A549 (cell line): ENCODE data around the gene NAP1L4. TPM values are rescaled to one million over a fixed set of nuclear protein-coding genes. Genes with fewer than 3 reads are reported as not detected.
A peak's percentile ranks its signal among the peaks of the same experiment; 100 is the strongest.

ENCODE experiments used
- ATAC-seq, 2 experiments: fragments of 200-7000 bp in 1 of 2; fragments of >200 bp in 1 of 2; cut with Nextera tagmentation in 1 of 2; cut with Tn5 transposase in 1 of 2; 3 replicates each; pipeline versions ENCODE4 v1.8.0 to v1.9.1; 2018 to 2020; ENCODE audit warnings: mild to moderate bottlenecking in 1 of 2, moderate library complexity in 1 of 2
- CTCF ChIA-PET: fragments of 300-600 bp; sonication (Branson Sonifier 250); formaldehyde crosslinking; extraction: SDS; loops from one replicate; lab custom pipeline; 2021; ENCODE audit warnings: antibody characterized with exemption, inconsistent platforms; lab: Yijun Ruan, JAX
- POLR2A ChIA-PET: fragments of 350-600 bp; formaldehyde crosslinking; extraction: SDS; loops from one replicate; lab custom pipeline; 2021; ENCODE audit warnings: antibody characterized with exemption, inconsistent platforms; lab: Yijun Ruan, JAX
- DNase-seq, 2 experiments: peaks; one replicate each; pipeline versions ENCODE4 v3.0.0 to v3.0.0-alpha.2; 2011 to 2016; ENCODE audit warnings: low read depth in 1 of 2, low spot score in 1 of 2
- FAIRE-seq: peaks from 2 replicates; lab custom pipeline; 2011; peaks lifted over from hg19 to GRCh38; lab: Jason Lieb, UNC
- H3K27ac ChIP-seq, 2 experiments: fragments of >200 bp; sonication (Bioruptor Twin); formaldehyde crosslinking; 3 replicates each; pipeline ENCODE4 v1.5.1; 2016 to 2017
- H3K4me1 ChIP-seq: fragments of >200 bp; sonication (Bioruptor Twin); formaldehyde crosslinking; 3 replicates; pipeline ENCODE4 v1.6.1; 2016
- H3K4me2 ChIP-seq: fragments of >200 bp; sonication (Bioruptor Twin); formaldehyde crosslinking; 3 replicates; pipeline ENCODE4 v1.6.1; 2016
- H3K4me3 ChIP-seq: fragments of >200 bp; sonication (Bioruptor Twin); formaldehyde crosslinking; 3 replicates; pipeline ENCODE4 v1.5.1; 2016
- H3K9me3 ChIP-seq: fragments of >200 bp; sonication (Bioruptor Twin); formaldehyde crosslinking; 3 replicates; pipeline ENCODE4 v1.6.1; 2016
- BCL3 ChIP-seq: fragments of >200 bp; sonication (Bioruptor Twin); formaldehyde crosslinking; IDR thresholded peaks from 3 replicates; pipeline ENCODE4 v1.6.1; 2016
- BHLHE40 ChIP-seq: IDR thresholded peaks from 2 replicates; pipeline ENCODE4 v1.6.1; 2012; ENCODE audit warnings: low read depth, low read length, inconsistent platforms
- CTCF ChIP-seq: fragments of >200 bp; sonication (Bioruptor Twin); formaldehyde crosslinking; IDR thresholded peaks from 3 replicates; pipeline ENCODE4 v1.5.1; 2016
- EHF ChIP-seq: fragments of 250-450 bp; sonication (Bioruptor Pico); IDR thresholded peaks from 2 replicates; pipeline ENCODE4 v1.5.0; 2020; ENCODE audit warnings: mild to moderate bottlenecking
- EP300 ChIP-seq, 2 experiments: fragments of >200 bp; sonication (Bioruptor Twin); formaldehyde crosslinking; IDR thresholded peaks; 2 replicates in 1 of 2; 3 replicates in 1 of 2; pipeline ENCODE4 v1.6.1; 2016 to 2017
- FOSB ChIP-seq: fragments of 250-450 bp; sonication (Bioruptor Pico); IDR thresholded peaks from 2 replicates; pipeline ENCODE4 v1.5.0; 2020; ENCODE audit warnings: mild to moderate bottlenecking, moderate library complexity
- FOSL2 ChIP-seq, 2 experiments: fragments of 450-650 bp in 1 of 2; fragments of >200 bp in 1 of 2; sonication (Bioruptor Twin) in 1 of 2; formaldehyde crosslinking; IDR thresholded peaks; 2 replicates each; pipeline versions ENCODE4 v1.5.0 to v1.6.1; 2016 to 2020; ENCODE audit warnings: mild to moderate bottlenecking in 1 of 2, moderate library complexity in 1 of 2
- GATA3 ChIP-seq: IDR thresholded peaks from 2 replicates; pipeline ENCODE4 v1.6.1; 2012; ENCODE audit warnings: borderline replicate concordance
- HES2 ChIP-seq: fragments of >200 bp; sonication (Bioruptor Twin); formaldehyde crosslinking; IDR thresholded peaks from 2 replicates; pipeline ENCODE4 v1.6.1; 2016
- HEYL ChIP-seq: fragments of 250-450 bp; sonication (Bioruptor Pico); IDR thresholded peaks from 2 replicates; pipeline ENCODE4 v1.8.0; 2021; ENCODE audit warnings: mild to moderate bottlenecking, moderate library complexity
- HMGXB4 ChIP-seq: fragments of 250-450 bp; sonication (Bioruptor Pico); IDR thresholded peaks from 2 replicates; pipeline ENCODE4 v1.5.0; 2021; ENCODE audit warnings: mild to moderate bottlenecking, moderate library complexity, borderline replicate concordance
- HOXB5 ChIP-seq: fragments of 250-450 bp; sonication (Bioruptor Pico); IDR thresholded peaks from 2 replicates; pipeline ENCODE4 v1.5.0; 2020; ENCODE audit warnings: mild to moderate bottlenecking, moderate library complexity
- JUN ChIP-seq, 2 experiments: fragments of >200 bp; sonication (Bioruptor Twin); formaldehyde crosslinking; IDR thresholded peaks; 2 replicates in 1 of 2; 3 replicates in 1 of 2; pipeline ENCODE4 v1.6.1; 2016 to 2017
- MAFK ChIP-seq: fragments of 450-650 bp; IDR thresholded peaks from 2 replicates; pipeline ENCODE4 v1.6.1; 2014; ENCODE audit not compliant: partially characterized antibody
- MAX ChIP-seq: IDR thresholded peaks from 2 replicates; pipeline ENCODE4 v1.6.1; 2012
- NFE2L2 ChIP-seq: fragments of 150-350 bp; conservative IDR thresholded peaks from 2 replicates; pipeline ENCODE4 v1.6.1; 2014; ENCODE audit warnings: low read length
- NPAS2 ChIP-seq: fragments of 250-450 bp; sonication (Bioruptor Pico); IDR thresholded peaks from 2 replicates; pipeline ENCODE4 v1.8.0; 2022; ENCODE audit warnings: mild to moderate bottlenecking, moderate library complexity, borderline replicate concordance
- PHF8 ChIP-seq: fragments of 200-600 bp; sonication (generic); IDR thresholded peaks from 2 replicates; pipeline ENCODE4 v1.6.1; 2016; ENCODE audit warnings: low read depth, mild to moderate bottlenecking, antibody characterized with exemption, moderate library complexity, borderline replicate concordance
- POLR2A ChIP-seq: IDR thresholded peaks from 2 replicates; pipeline ENCODE4 v1.6.1; 2012; ENCODE audit warnings: mild to moderate bottlenecking, low read length
- RFX5 ChIP-seq: fragments of 450-650 bp; IDR thresholded peaks from 2 replicates; pipeline ENCODE4 v1.7.1; 2014; ENCODE audit warnings: antibody characterized with exemption, mild to moderate bottlenecking, moderate library complexity
- SREBF2 ChIP-seq: fragments of 450-650 bp; IDR thresholded peaks from 2 replicates; pipeline ENCODE4 v1.6.1; 2014; ENCODE audit warnings: mild to moderate bottlenecking, moderate library complexity
- TFCP2L1 ChIP-seq: fragments of 250-450 bp; sonication (Bioruptor Pico); IDR thresholded peaks from 2 replicates; pipeline ENCODE4 v1.5.0; 2021; ENCODE audit warnings: mild to moderate bottlenecking
- ZC3H11A ChIP-seq: fragments of 450-650 bp; IDR thresholded peaks from 2 replicates; pipeline ENCODE4 v1.6.1; 2014; ENCODE audit warnings: antibody characterized with exemption, mild to moderate bottlenecking
- ZNF302 ChIP-seq: fragments of 250-450 bp; sonication (Bioruptor Pico); IDR thresholded peaks from 2 replicates; pipeline ENCODE4 v1.9.0; 2021; ENCODE audit warnings: inconsistent platforms, mild to moderate bottlenecking, moderate library complexity
- WGBS: methylation state at CpG from one replicate; pipeline ENCODE4 v1.1.6; 2017; ENCODE audit errors: missing lambda C conversion rate; 5-methylcytosine and 5-hydroxymethylcytosine counted together
- polyA plus RNA-seq, 4 experiments: library from polyadenylated mRNA; depleted of rRNA in 3 of 4; stranded (reverse); fragments of >200 nt; fragmentation: RNase III in 1 of 4; extraction: RNeasy Plus Mini Kit Qiagen cat#74134 plus additional on column Dnase treatment in 1 of 4; gene quantifications; 2 replicates in 3 of 4; 3 replicates in 1 of 4; pipeline ENCODE4 v1.2.3, GENCODE V29; 2011 to 2017

NAP1L4 gene
- polyA plus RNA-seq, 2 of the 4 experiments (the other 2 are of a cell fraction), result 132 to 148 TPM

GRCh38 chr11:2913776-2914175 lies 78.4 kb downstream of the NAP1L4 start:
- TF ChIP-seq MAX, result no peak
- TF ChIP-seq MAFK, result no peak
- TF ChIP-seq JUN (IDR thresholded peaks at IDR 0.05), result no peak
- no peak for TF ChIP-seq POLR2A
- TF ChIP-seq HEYL (CRISPR knock-in tag), result no peak
- DNase-seq (no peak), FAIRE-seq (no peak), ATAC-seq (no peak)
- H3K4me1 ChIP-seq, result peaks cover 31% of the 10 kb centered on the region
- no peak overlapping the region for H3K4me3 ChIP-seq
- H3K9me3 ChIP-seq, result no peaks in the 10 kb centered on the region
- H3K4me2 ChIP-seq, result no peak overlapping the region; the same call in 2 of the 3 replicates
- 91% methylated on average over 8 of the region's 9 CpGs for WGBS
- POLR2A ChIA-PET, result interaction anchor here (0.6 to 1.4 kb wide), 3 partner anchors 10 to 16 kb away, joined by 4 to 18 read pairs (median 9); partner anchors contain the start of gene PHLDA2
- peak overlapping the region; percentile 84 to 90 for H3K27ac ChIP-seq
- CTCF ChIA-PET, result interaction anchor here (1.0 to 9.9 kb wide), 8 partner anchors 8 to 382 kb away, joined by 3 to 52 read pairs (median 4); partner anchors contain the start of gene PHLDA2

GRCh38 chr11:2913019-2913431 lies 79.1 kb downstream of the NAP1L4 start:
- Histone ChIP-seq H3K4me1 (peaks cover 31% of the 10 kb centered on the region), H3K27ac (peak overlapping the region; percentile 84 to 90), H3K4me3 (0 out of 3 replicates have a peak overlapping the region, but pooled peaks have one; percentile 25), H3K4me2 (peak overlapping the region; percentile 90), H3K9me3 (no peaks in the 10 kb centered on the region)
- WGBS, result 20% methylated on average over 11 of the region's 13 CpGs
- CTCF ChIA-PET, result interaction anchor here (1.0 to 9.9 kb wide), 9 partner anchors 9 to 719 kb away, joined by 3 to 52 read pairs (median 4); partner anchors contain the start of gene PHLDA2
- POLR2A ChIA-PET, result interaction anchor here (0.6 to 1.4 kb wide), 4 partner anchors 10 to 193 kb away, joined by 4 to 18 read pairs (median 10); partner anchors contain the start of gene PHLDA2
- FAIRE-seq (no peak), ATAC-seq (peak; percentile 60 to 62), DNase-seq (no peak)
- no peak for TF ChIP-seq EHF (CRISPR knock-in tag)
- no peak for TF ChIP-seq BCL3
- no peak for TF ChIP-seq MAFK
- no peak for TF ChIP-seq TFCP2L1 (CRISPR knock-in tag)
- TF ChIP-seq ZC3H11A, result no peak
- no peak for TF ChIP-seq PHF8
- TF ChIP-seq CTCF, result no peak
- no peak for TF ChIP-seq FOSL2 (IDR thresholded peaks at IDR 0.05)
- no peak for TF ChIP-seq FOSL2 (CRISPR knock-in tag; IDR thresholded peaks at IDR 0.05)
- no peak for TF ChIP-seq SREBF2
- no peak for TF ChIP-seq BHLHE40
- TF ChIP-seq JUN (IDR thresholded peaks at IDR 0.05), result no peak
- no peak for TF ChIP-seq EP300 (IDR thresholded peaks at IDR 0.05)
- TF ChIP-seq FOSB (CRISPR knock-in tag), result no peak
- no peak for TF ChIP-seq HOXB5
- no peak for TF ChIP-seq NPAS2 (CRISPR knock-in tag)
- no peak for TF ChIP-seq POLR2A

GRCh38 chr11:2912498-2912897 lies 79.6 kb downstream of the NAP1L4 start:
- Histone ChIP-seq H3K4me2 (peak overlapping the region; percentile 90), H3K9me3 (no peaks in the 10 kb centered on the region), H3K4me1 (peaks cover 31% of the 10 kb centered on the region), H3K27ac (peak overlapping the region; percentile 84 to 90), H3K4me3 (0 out of 3 replicates have a peak overlapping the region, but pooled peaks have one; percentile 25)
- peak; percentile 76 to 87 for DNase-seq
- peak; percentile 72 to 87 for ATAC-seq
- POLR2A ChIA-PET, result interaction anchor here (0.6 to 1.6 kb wide), 3 partner anchors 17 to 194 kb away, joined by 11 to 18 read pairs (median 15); partner anchors contain the start of gene PHLDA2
- CTCF ChIA-PET, result interaction anchor here (1.0 to 9.9 kb wide), 10 partner anchors 9 to 718 kb away, joined by 3 to 52 read pairs (median 4); partner anchors contain the start of gene PHLDA2
- peak; percentile 28 for FAIRE-seq
- 13% methylated on average over 1 of the region's 5 CpGs for WGBS
- TF ChIP-seq JUN (IDR thresholded peaks at IDR 0.05) (peak in 1 of 2 experiments; percentile 23; a peak in 1 of 5 replicates), RFX5 (no peak), BHLHE40 (no peak), HES2 (no peak), TFCP2L1 (CRISPR knock-in tag) (no peak), CTCF (no peak), GATA3 (no peak), ZNF302 (CRISPR knock-in tag) (no peak), POLR2A (no peak), FOSB (CRISPR knock-in tag) (no peak), HMGXB4 (CRISPR knock-in tag) (no peak), MAX (peak; percentile 56), NFE2L2 (no peak), FOSL2 (IDR thresholded peaks at IDR 0.05) (peak; percentile 51; the same call in 1 of the 2 replicates), FOSL2 (CRISPR knock-in tag; IDR thresholded peaks at IDR 0.05) (peak; percentile 86)
